HCT116 (cell line): ENCODE results near the gene PRKCA. TPM values are rescaled to one million over a fixed set of nuclear protein-coding genes. Genes with fewer than 3 reads are reported as not detected.

Experiments
- ATAC-seq: fragments of 200-7000 bp; cut with Tn5 transposase; 2 replicates; pipeline ENCODE4 v1.9.1; 2020; ENCODE audit warnings: mild to moderate bottlenecking, moderate library complexity
- BruUV-seq: library from RNA; stranded (reverse); fragments of 400-500 nt; replicated peaks from 2 replicates; lab custom pipeline; 2021; lab: Mats Ljungman, UMichigan
- CTCF ChIA-PET: fragments of 300-600 bp; sonication (Branson Sonifier 250); formaldehyde crosslinking; loops from one replicate; lab custom pipeline; 2021; ENCODE audit warnings: antibody characterized with exemption; lab: Charles Lee
- POLR2A ChIA-PET: fragments of 300-600, 350-600 bp; sonication (Branson Sonifier 250); formaldehyde crosslinking; loops from one replicate; lab custom pipeline; 2021; ENCODE audit warnings: antibody characterized with exemption; lab: Charles Lee
- RAD21 ChIA-PET, 2 experiments: fragments of 300-600 bp; sonication (Branson Sonifier 250); formaldehyde crosslinking; loops; one replicate each; lab custom pipeline; 2023; ENCODE audit warnings: low total read pairs in 2 of 2; ENCODE audit not compliant: uncharacterized antibody in 2 of 2, unreplicated experiment in 2 of 2, low non-redundant PET in 1 of 2; lab: Charles Lee
- DNase-seq: peaks from one replicate; pipeline ENCODE4 v3.0.0-alpha.2; 2010; ENCODE audit warnings: low read depth, low spot score
- H2AFZ ChIP-seq: fragments of 200-600 bp; shearing (Covaris generic), sonication (generic); 2 replicates; pipeline ENCODE4 v1.6.1; 2017; ENCODE audit warnings: low read depth, mixed run types, mixed read lengths, antibody characterized with exemption, low read length; ENCODE audit not compliant: poor library complexity, severe bottlenecking
- H3K27ac ChIP-seq: 2 replicates; pipeline ENCODE4 v1.5.1; 2012; ENCODE audit warnings: low read depth, low read length
- H3K27me3 ChIP-seq: fragments of 200-600 bp; sonication (generic); 2 replicates; pipeline ENCODE4 v1.6.1; 2016; ENCODE audit warnings: mixed run types, low read length, mixed read lengths; ENCODE audit not compliant: insufficient read depth
- H3K36me3 ChIP-seq, 2 experiments: fragments of 200-500 bp in 1 of 2; fragments of 200-600 bp in 1 of 2; sonication (Bioruptor generic) in 1 of 2; sonication (generic) in 1 of 2; 2 replicates each; pipeline versions ENCODE4 v1.5.1 to v1.6.1; 2014 to 2016; ENCODE audit warnings: low read length in 2 of 2, inconsistent platforms in 1 of 2, mixed read lengths in 1 of 2, mixed run types in 1 of 2; ENCODE audit not compliant: insufficient read depth in 2 of 2, control insufficient read depth in 1 of 2
- H3K4me1 ChIP-seq, 2 experiments: fragments of 200-600 bp in 1 of 2; sonication (generic) in 1 of 2; 2 replicates each; pipeline versions ENCODE4 v1.5.1 to v1.6.1; 2012 to 2017; ENCODE audit warnings: low read length in 2 of 2, inconsistent platforms in 1 of 2, mild to moderate bottlenecking in 1 of 2, mixed read lengths in 1 of 2, mixed run types in 1 of 2, moderate library complexity in 1 of 2; ENCODE audit not compliant: insufficient read depth in 2 of 2, control insufficient read depth in 1 of 2
- H3K4me2 ChIP-seq: fragments of 200-600 bp; sonication (generic); 2 replicates; pipeline ENCODE4 v1.6.1; 2017; ENCODE audit warnings: mixed run types, low read length, mixed read lengths
- H3K4me3 ChIP-seq, 2 experiments: fragments of 200-600 bp in 1 of 2; sonication (generic) in 1 of 2; replicated peaks in 1 of 2; 2 replicates each; pipeline ENCODE4 v1.5.1; 2011 to 2016; ENCODE audit warnings: low read length in 2 of 2, control low read depth in 1 of 2, low read depth in 1 of 2, mild to moderate bottlenecking in 1 of 2, mixed read lengths in 1 of 2, mixed run types in 1 of 2
- H3K79me2 ChIP-seq: fragments of 200-600 bp; sonication (generic); 2 replicates; pipeline ENCODE4 v1.6.1; 2017; ENCODE audit warnings: mild to moderate bottlenecking, mixed run types, low read length, moderate library complexity, mixed read lengths; ENCODE audit not compliant: insufficient read depth
- H3K9ac ChIP-seq: fragments of 200-600 bp; sonication (generic); 2 replicates; pipeline ENCODE4 v1.6.1; 2016; ENCODE audit warnings: low read length, mixed read lengths
- H3K9me2 ChIP-seq: fragments of 200-600 bp; sonication (generic), shearing (Covaris generic); 2 replicates; pipeline ENCODE4 v1.6.1; 2017; ENCODE audit warnings: mixed run types, mild to moderate bottlenecking, moderate library complexity; ENCODE audit not compliant: insufficient read depth
- H3K9me3 ChIP-seq, 2 experiments: fragments of 200-500 bp in 1 of 2; fragments of 200-600 bp in 1 of 2; sonication (Bioruptor generic) in 1 of 2; sonication (generic) in 1 of 2; 2 replicates each; pipeline ENCODE4 v1.6.1; 2014 to 2017; ENCODE audit warnings: low read length in 2 of 2, mixed read lengths in 2 of 2, inconsistent platforms in 1 of 2, low read depth in 1 of 2, mild to moderate bottlenecking in 1 of 2, mixed run types in 1 of 2, moderate library complexity in 1 of 2; ENCODE audit not compliant: control insufficient read depth in 1 of 2, insufficient read depth in 1 of 2
- H4K20me1 ChIP-seq: fragments of 200-600 bp; sonication (generic), shearing (Covaris generic); 2 replicates; pipeline ENCODE4 v1.6.1; 2017; ENCODE audit warnings: mixed run types, mild to moderate bottlenecking, moderate library complexity; ENCODE audit not compliant: insufficient read depth
- ATF3 ChIP-seq: IDR thresholded peaks from 2 replicates; pipeline ENCODE4 v1.6.1; 2012
- CBX3 ChIP-seq: IDR thresholded peaks from 2 replicates; pipeline ENCODE4 v1.6.1; 2012; ENCODE audit warnings: low read depth
- CEBPB ChIP-seq: IDR thresholded peaks from 2 replicates; pipeline ENCODE4 v1.6.1; 2012; ENCODE audit warnings: low read depth
- CTCF ChIP-seq, 3 experiments: fragments of 200-600 bp in 1 of 3; sonication (generic) in 1 of 3; IDR thresholded peaks in 2 of 3; conservative IDR thresholded peaks in 1 of 3; 2 replicates each; pipeline ENCODE4 v1.5.1; 2012 to 2017; ENCODE audit warnings: low read depth in 2 of 3, low read length in 2 of 3, antibody characterized with exemption in 1 of 3, borderline replicate concordance in 1 of 3, control low read depth in 1 of 3, mild to moderate bottlenecking in 1 of 3, mixed read lengths in 1 of 3, mixed run types in 1 of 3, moderate library complexity in 1 of 3; ENCODE audit not compliant: insufficient read depth in 1 of 3
- EGR1 ChIP-seq: IDR thresholded peaks from 2 replicates; pipeline ENCODE4 v1.6.1; 2012; ENCODE audit warnings: low read depth
- ELF1 ChIP-seq: IDR thresholded peaks from 2 replicates; pipeline ENCODE4 v1.6.1; 2012; ENCODE audit warnings: low read depth, borderline replicate concordance
- EZH2 ChIP-seq: fragments of 200-600 bp; sonication (generic); IDR thresholded peaks from 2 replicates; pipeline ENCODE4 v1.6.1; 2017; ENCODE audit warnings: antibody characterized with exemption, mixed run types
- EZH2phosphoT487 ChIP-seq: fragments of 200-600 bp; IDR thresholded peaks from 2 replicates; pipeline ENCODE4 v1.6.1; 2018; ENCODE audit warnings: antibody characterized with exemption, borderline replicate concordance
- FOSL1 ChIP-seq: IDR thresholded peaks from 2 replicates; pipeline ENCODE4 v1.6.1; 2012; ENCODE audit warnings: low read depth
- JUND ChIP-seq: IDR thresholded peaks from 2 replicates; pipeline ENCODE4 v1.6.1; 2012
- POLR2AphosphoS5 ChIP-seq: IDR thresholded peaks from 2 replicates; pipeline ENCODE4 v1.6.1; 2011; ENCODE audit warnings: mild to moderate bottlenecking, low read depth, low read length, moderate library complexity
- RAD21 ChIP-seq: IDR thresholded peaks from 2 replicates; pipeline ENCODE4 v1.6.1; 2012; ENCODE audit warnings: low read depth, mild to moderate bottlenecking
- SP1 ChIP-seq: IDR thresholded peaks from 2 replicates; pipeline ENCODE4 v1.6.1; 2012; ENCODE audit warnings: low read depth
- SRF ChIP-seq: IDR thresholded peaks from 2 replicates; pipeline ENCODE4 v1.6.1; 2012; ENCODE audit warnings: low read depth
- TCF7L2 ChIP-seq: IDR thresholded peaks from 2 replicates; pipeline ENCODE4 v1.7.0; 2011; ENCODE audit warnings: borderline replicate concordance, inconsistent platforms; ENCODE audit not compliant: insufficient read depth, insufficient read length; ENCODE audit errors: extremely low read depth
- YY1 ChIP-seq: IDR thresholded peaks from 2 replicates; pipeline ENCODE4 v1.6.1; 2011; ENCODE audit warnings: low read length, low read depth, moderate library complexity, mild to moderate bottlenecking; ENCODE audit not compliant: insufficient replicate concordance; ENCODE audit errors: extremely low read depth
- ZBTB33 ChIP-seq: IDR thresholded peaks from 2 replicates; pipeline ENCODE4 v1.6.1; 2011; ENCODE audit warnings: mild to moderate bottlenecking, low read length, moderate library complexity; ENCODE audit not compliant: insufficient replicate concordance; ENCODE audit errors: extremely low read depth
- ZFX ChIP-seq: fragments of 450-650 bp; IDR thresholded peaks from 2 replicates; pipeline ENCODE4 v1.6.1; 2017
- ZNF274 ChIP-seq: fragments of 200-500 bp; sonication (Bioruptor generic); IDR thresholded peaks from 2 replicates; pipeline ENCODE4 v1.6.1; 2014; ENCODE audit warnings: mild to moderate bottlenecking, low read depth, low read length, inconsistent platforms
- intact Hi-C: fragments of 100-400 bp; cut with micrococcal nuclease; formaldehyde crosslinking; loops from 2 replicates; pipeline ENCODE4 v1.10.0; 2022
- total RNA-seq: library from RNA; stranded (reverse); gene quantifications from one replicate; pipeline ENCODE4 v1.2.1, GENCODE V29; 2021; ENCODE audit not compliant: unreplicated experiment

The PRKCA gene
- total RNA-seq, 1 experiment from 2014 or later = 18.8 TPM

- Histone ChIP-seq H3K27ac (no peak overlapping the region), H3K79me2 (no peaks in the 10 kb centered on the region), H4K20me1 (no peaks in the 10 kb centered on the region), H3K9ac (no peak overlapping the region), H3K36me3 (no peaks in the 10 kb centered on the region), H3K4me3 (no peak overlapping the region), H3K4me2 (peak overlapping the region; percentile 7; the same call in 1 of the 2 replicates), H2AFZ (no peak overlapping the region), H3K9me3 (no peaks in the 10 kb centered on the region), H3K9me2 (no peaks in the 10 kb centered on the region), H3K4me1 (peaks cover 25 to 32% of the 10 kb centered on the region in 2 experiments), H3K27me3 (no peaks in the 10 kb centered on the region)
- DNase-seq (no peak), ATAC-seq (no peak)
- RAD21 ChIA-PET = no interaction called here
- POLR2A ChIA-PET = no interaction called here
- CTCF ChIA-PET = interaction anchor here (1.0 kb wide), 1 partner anchor 26 kb away, joined by 3 read pairs; no protein-coding TSS in a partner anchor
- no TSS peak for BruUV-seq
- intact Hi-C loops = no loop called here
- TF ChIP-seq ELF1 (peak; percentile 26; the same call in 1 of the 2 replicates), EZH2 (no peak), EGR1 (no peak), ATF3 (no peak), CEBPB (peak; percentile 53), ZBTB33 (no peak), ZNF274 (no peak), POLR2AphosphoS5 (peak; percentile 19; the same call in 1 of the 2 replicates), RAD21 (no peak), YY1 (no peak), CTCF (IDR thresholded peaks at IDR 0.05 in 2 of 3, conservative IDR thresholded peaks at IDR 0.05 in 1 of 3; ENCODE audit: borderline replicate concordance in 1 of 3, insufficient read depth in 1 of 3, low read depth in 2 of 3, low read length in 2 of 3) (no peak), ZFX (no peak), FOSL1 (peak; percentile 47; the same call in 1 of the 2 replicates), TCF7L2 (no peak), JUND (peak; percentile 74), SRF (no peak), EZH2phosphoT487 (no peak), CBX3 (peak; percentile 75), SP1 (peak; percentile 59)
Measured at GRCh38 chr17:66687570-66688284, 385.3 kb downstream of the PRKCA start.
